ENCODE results near the gene CPNE1. TPM values are rescaled to one million over a fixed set of nuclear protein-coding genes. Genes with fewer than 3 reads are reported as not detected.

The CPNE1 gene
- total RNA-seq, 1 experiment from 2014 or later, result 222 TPM

GRCh38 chr20:35588397-35588796 is 76.3 kb downstream of the CPNE1 start:
- DNase-seq (no peak), ATAC-seq (no peak)
- no peak overlapping the region for H3K4me2 ChIP-seq (ENCODE audit: low read length)
- H3K9ac ChIP-seq (ENCODE audit: low read length), result no peak overlapping the region
- H4K20me1 ChIP-seq (ENCODE audit: low read length), result no peaks in the 10 kb centered on the region
- no peak overlapping the region for H3K27ac ChIP-seq (ENCODE audit: low read length)
- H3K4me1 ChIP-seq (ENCODE audit: insufficient read depth, low read length), result peaks cover 6% of the 10 kb centered on the region; the same call in 1 of the 2 replicates
- H3K27me3 ChIP-seq (ENCODE audit: low read length), result no peaks in the 10 kb centered on the region
- H3K36me3 ChIP-seq (ENCODE audit: low read depth, low read length), result peaks cover 6% of the 10 kb centered on the region
- H3K4me3 ChIP-seq (ENCODE audit: low read length), result no peak overlapping the region
- no peaks in the 10 kb centered on the region for H3K9me3 ChIP-seq (ENCODE audit: low read length)
- no peaks in the 10 kb centered on the region for H3K79me2 ChIP-seq (ENCODE audit: low read length)
- no TSS peak for BruUV-seq (replicated peaks)
- H3F3A ChIP-seq (ENCODE audit: low read length, unreplicated experiment), result no peaks in the 10 kb centered on the region
- H3K9me2 ChIP-seq (replicated peaks; ENCODE audit: low read length), result no peaks in the 10 kb centered on the region
- ChIA-PET CTCF (no interaction called here), POLR2A (ENCODE audit: unreplicated experiment) (no interaction called here)
- no peak overlapping the region for H2AFZ ChIP-seq (ENCODE audit: low read length)
- TF ChIP-seq EZH2phosphoT487 (IDR thresholded peaks at IDR 0.05; ENCODE audit: borderline replicate concordance, low read length), result no peak
- TF ChIP-seq EZH2 (IDR thresholded peaks at IDR 0.05; ENCODE audit: low read length, unreplicated experiment), result no peak
- TF ChIP-seq CTCF (conservative IDR thresholded peaks at IDR 0.05; ENCODE audit: low read depth, low read length), result no peak
- intact Hi-C loops (cut with micrococcal nuclease), result no loop called here

- Histone ChIP-seq H2AFZ (ENCODE audit: low read length) (no peak overlapping the region), H3K4me2 (ENCODE audit: low read length) (no peak overlapping the region), H3K27me3 (ENCODE audit: low read length) (no peaks in the 10 kb centered on the region), H3K9me2 (replicated peaks; ENCODE audit: low read length) (no peaks in the 10 kb centered on the region), H3F3A (ENCODE audit: low read length, unreplicated experiment) (no peaks in the 10 kb centered on the region), H3K79me2 (ENCODE audit: low read length) (no peaks in the 10 kb centered on the region), H3K9me3 (ENCODE audit: low read length) (no peaks in the 10 kb centered on the region), H3K36me3 (ENCODE audit: low read depth, low read length) (no peaks in the 10 kb centered on the region; the same call in none of the 2 replicates), H3K4me1 (ENCODE audit: insufficient read depth, low read length) (peaks cover 6% of the 10 kb centered on the region; the same call in 1 of the 2 replicates), H3K4me3 (ENCODE audit: low read length) (no peak overlapping the region), H3K27ac (ENCODE audit: low read length) (no peak overlapping the region), H3K9ac (ENCODE audit: low read length) (no peak overlapping the region), H4K20me1 (ENCODE audit: low read length) (no peaks in the 10 kb centered on the region)
- no TSS peak for BruUV-seq (replicated peaks)
- intact Hi-C loops (cut with micrococcal nuclease), result no loop called here
- no peak for DNase-seq
- no peak for ATAC-seq
- POLR2A ChIA-PET (ENCODE audit: unreplicated experiment), result no interaction called here
- CTCF ChIA-PET, result no interaction called here
- TF ChIP-seq EZH2phosphoT487 (IDR thresholded peaks at IDR 0.05; ENCODE audit: borderline replicate concordance, low read length) (no peak), EZH2 (IDR thresholded peaks at IDR 0.05; ENCODE audit: low read length, unreplicated experiment) (no peak), CTCF (conservative IDR thresholded peaks at IDR 0.05; ENCODE audit: low read depth, low read length) (no peak)
Measured at GRCh38 chr20:35587436-35587835, 77.3 kb downstream of the CPNE1 start.

- CTCF ChIA-PET, result no interaction called here
- POLR2A ChIA-PET (ENCODE audit: unreplicated experiment), result no interaction called here
- no peaks in the 10 kb centered on the region; the same call in 1 of the 2 replicates for H3K36me3 ChIP-seq (ENCODE audit: low read depth, low read length)
- no peak overlapping the region for H3K9ac ChIP-seq (ENCODE audit: low read length)
- no peak overlapping the region for H3K4me3 ChIP-seq (ENCODE audit: low read length)
- no peaks in the 10 kb centered on the region for H3F3A ChIP-seq (ENCODE audit: low read length, unreplicated experiment)
- intact Hi-C loops (cut with micrococcal nuclease), result no loop called here
- TF ChIP-seq EZH2 (IDR thresholded peaks at IDR 0.05; ENCODE audit: low read length, unreplicated experiment), result no peak
- no peak for TF ChIP-seq CTCF (conservative IDR thresholded peaks at IDR 0.05; ENCODE audit: low read depth, low read length)
- no peak for TF ChIP-seq EZH2phosphoT487 (IDR thresholded peaks at IDR 0.05; ENCODE audit: borderline replicate concordance, low read length)
- H4K20me1 ChIP-seq (ENCODE audit: low read length), result no peaks in the 10 kb centered on the region
- no peaks in the 10 kb centered on the region for H3K9me3 ChIP-seq (ENCODE audit: low read length)
- H3K79me2 ChIP-seq (ENCODE audit: low read length), result no peaks in the 10 kb centered on the region
- no peak for DNase-seq
- ATAC-seq, result no peak
- H3K27me3 ChIP-seq (ENCODE audit: low read length), result no peaks in the 10 kb centered on the region
- H3K9me2 ChIP-seq (replicated peaks; ENCODE audit: low read length), result no peaks in the 10 kb centered on the region
- peaks cover 6% of the 10 kb centered on the region; the same call in 1 of the 2 replicates for H3K4me1 ChIP-seq (ENCODE audit: insufficient read depth, low read length)
- H2AFZ ChIP-seq (ENCODE audit: low read length), result no peak overlapping the region
- no TSS peak for BruUV-seq (replicated peaks)
- no peak overlapping the region for H3K4me2 ChIP-seq (ENCODE audit: low read length)
- no peak overlapping the region for H3K27ac ChIP-seq (ENCODE audit: low read length)
Measured at GRCh38 chr20:35586751-35587425, 77.8 kb downstream of the CPNE1 start.
